GM23338 (cell line): ENCODE results near the gene SMG9.

Source experiments
- EZH2 ChIP-seq: fragments of 200-600 bp; sonication (generic); IDR thresholded peaks from one replicate; pipeline ENCODE4 v1.8.0; 2017; ENCODE audit warnings: antibody characterized with exemption, mild to moderate bottlenecking, low read depth; ENCODE audit not compliant: unreplicated experiment
- POLR2AphosphoS5 ChIP-seq: IDR thresholded peaks from 2 replicates; pipeline ENCODE4 v1.6.1; 2016; ENCODE audit warnings: antibody characterized with exemption, low read depth
- TF ChIP-seq, protein P1 (sequence below), 2 experiments: fragments of 200-600 bp in 1 of 2; sonication (generic) in 1 of 2; conservative IDR thresholded peaks; 2 replicates each; pipeline versions ENCODE4 v1.5.1 to v1.6.1; 2016 to 2017; ENCODE audit warnings: antibody characterized with exemption in 2 of 2, low read depth in 2 of 2, mild to moderate bottlenecking in 2 of 2, moderate library complexity in 1 of 2
- TF ChIP-seq, protein P2 (sequence below): IDR thresholded peaks from 2 replicates; pipeline ENCODE4 v1.6.1; 2016; ENCODE audit warnings: antibody characterized with exemption

DNA sequence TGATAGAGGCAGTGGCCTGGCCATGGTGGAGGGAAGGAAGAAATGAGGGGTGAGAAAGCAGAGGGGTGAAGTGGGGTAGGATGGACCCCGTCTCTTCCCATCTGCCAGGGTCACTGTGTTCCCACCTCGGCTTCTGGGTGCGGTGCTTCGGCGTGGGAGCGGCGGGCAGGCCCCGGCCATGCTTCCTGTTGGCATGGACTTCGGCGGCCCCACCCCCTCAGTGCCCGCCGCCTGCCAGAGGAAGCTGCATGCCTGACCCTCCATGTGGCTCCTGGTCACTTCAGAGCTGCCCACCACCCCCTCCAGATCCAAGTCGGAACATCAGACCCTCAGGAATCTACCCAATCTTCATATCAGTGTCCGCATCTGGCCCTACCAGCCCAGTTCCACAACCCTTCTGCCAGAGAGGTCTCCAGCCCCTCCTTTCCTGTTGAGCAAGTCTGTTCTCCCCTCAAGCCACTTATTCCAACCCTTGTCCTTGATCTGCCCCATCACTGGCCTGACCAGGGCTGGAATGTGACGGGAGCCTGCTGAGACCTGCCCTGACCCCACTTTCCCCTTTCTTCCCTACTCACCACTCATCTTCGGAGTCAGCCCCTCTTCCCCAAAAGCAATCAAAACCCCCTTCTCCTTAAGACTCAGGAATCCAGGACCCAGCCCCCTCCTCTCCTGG is 24.5 kb upstream of the SMG9 start:
- TF ChIP-seq, protein P1, sequence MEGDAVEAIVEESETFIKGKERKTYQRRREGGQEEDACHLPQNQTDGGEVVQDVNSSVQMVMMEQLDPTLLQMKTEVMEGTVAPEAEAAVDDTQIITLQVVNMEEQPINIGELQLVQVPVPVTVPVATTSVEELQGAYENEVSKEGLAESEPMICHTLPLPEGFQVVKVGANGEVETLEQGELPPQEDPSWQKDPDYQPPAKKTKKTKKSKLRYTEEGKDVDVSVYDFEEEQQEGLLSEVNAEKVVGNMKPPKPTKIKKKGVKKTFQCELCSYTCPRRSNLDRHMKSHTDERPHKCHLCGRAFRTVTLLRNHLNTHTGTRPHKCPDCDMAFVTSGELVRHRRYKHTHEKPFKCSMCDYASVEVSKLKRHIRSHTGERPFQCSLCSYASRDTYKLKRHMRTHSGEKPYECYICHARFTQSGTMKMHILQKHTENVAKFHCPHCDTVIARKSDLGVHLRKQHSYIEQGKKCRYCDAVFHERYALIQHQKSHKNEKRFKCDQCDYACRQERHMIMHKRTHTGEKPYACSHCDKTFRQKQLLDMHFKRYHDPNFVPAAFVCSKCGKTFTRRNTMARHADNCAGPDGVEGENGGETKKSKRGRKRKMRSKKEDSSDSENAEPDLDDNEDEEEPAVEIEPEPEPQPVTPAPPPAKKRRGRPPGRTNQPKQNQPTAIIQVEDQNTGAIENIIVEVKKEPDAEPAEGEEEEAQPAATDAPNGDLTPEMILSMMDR (conservative IDR thresholded peaks at IDR 0.05; ENCODE audit: low read depth in 2 of 2): no peak
- TF ChIP-seq EZH2 (no peak), POLR2AphosphoS5 (no peak)
- TF ChIP-seq, protein P2, sequence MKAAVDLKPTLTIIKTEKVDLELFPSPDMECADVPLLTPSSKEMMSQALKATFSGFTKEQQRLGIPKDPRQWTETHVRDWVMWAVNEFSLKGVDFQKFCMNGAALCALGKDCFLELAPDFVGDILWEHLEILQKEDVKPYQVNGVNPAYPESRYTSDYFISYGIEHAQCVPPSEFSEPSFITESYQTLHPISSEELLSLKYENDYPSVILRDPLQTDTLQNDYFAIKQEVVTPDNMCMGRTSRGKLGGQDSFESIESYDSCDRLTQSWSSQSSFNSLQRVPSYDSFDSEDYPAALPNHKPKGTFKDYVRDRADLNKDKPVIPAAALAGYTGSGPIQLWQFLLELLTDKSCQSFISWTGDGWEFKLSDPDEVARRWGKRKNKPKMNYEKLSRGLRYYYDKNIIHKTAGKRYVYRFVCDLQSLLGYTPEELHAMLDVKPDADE: no peak
